GM12892 (cell line): ENCODE results near the gene FBRSL1.

Experiments
- POLR2A ChIP-seq: IDR thresholded peaks from 2 replicates; pipeline ENCODE4 v1.6.1; 2011; ENCODE audit warnings: low read depth, low read length, control low read depth
- TAF1 ChIP-seq: IDR thresholded peaks from 2 replicates; pipeline ENCODE4 v1.6.1; 2011; ENCODE audit warnings: low read depth, mild to moderate bottlenecking, control low read depth, low read length, borderline replicate concordance

GRCh38 chr12:132462788-132463187, 27.2 kb upstream of the FBRSL1 start:
- TF ChIP-seq POLR2A (no peak), TAF1 (no peak)
